ENCODE results near the gene DCPS.
"Not testable (repeated sequence)": the region's sequence is repeated elsewhere in the genome, so short reads cannot be mapped to it uniquely, and the experiment has no call there.

The DCPS gene

GRCh38 chr11:126308271-126308671, 4.4 kb downstream of the DCPS start:
- Histone ChIP-seq H3K27ac (ENCODE audit: low read depth, low read length) (no peak overlapping the region), H3K4me1 (ENCODE audit: control insufficient read depth in 1 of 2, insufficient read depth in 2 of 2, low read length in 2 of 2) (peaks cover 0 to 4% of the 10 kb centered on the region in 2 experiments), H2AK5ac (ENCODE audit: low read length) (no peak overlapping the region), H4K12ac (ENCODE audit: low read depth, low read length) (no peak overlapping the region), H3K79me2 (ENCODE audit: control insufficient read depth, insufficient read depth, low read length, poor library complexity) (peaks cover 4% of the 10 kb centered on the region), H3K23ac (ENCODE audit: low read length) (no peak overlapping the region), H3K18ac (ENCODE audit: low read length) (no peak overlapping the region), H2BK5ac (ENCODE audit: low read depth, low read length, poor library complexity) (no peak overlapping the region), H2BK120ac (ENCODE audit: insufficient read depth, low read length, poor library complexity) (no peak overlapping the region), H4K91ac (ENCODE audit: low read depth, low read length) (no peak overlapping the region), H3K4me3 (ENCODE audit: low read depth, low read length) (no peak overlapping the region), H3K79me1 (ENCODE audit: low read length) (peaks cover 5% of the 10 kb centered on the region), H2BK12ac (ENCODE audit: low read length) (no peak overlapping the region), H3K4me2 (ENCODE audit: low read length) (no peak overlapping the region), H3K14ac (ENCODE audit: low read length) (no peak overlapping the region), H3K36me3 (ENCODE audit: control insufficient read depth in 1 of 2, insufficient read depth in 2 of 2, low read length in 2 of 2) (no peaks in the 10 kb centered on the region), H3K4ac (ENCODE audit: low read depth, low read length) (no peak overlapping the region), H2AFZ (ENCODE audit: insufficient read depth, low read length, poor library complexity) (no peak overlapping the region), H3K27me3 (ENCODE audit: insufficient read depth, low read length) (no peaks in the 10 kb centered on the region), H4K8ac (ENCODE audit: low read depth, low read length) (no peak overlapping the region), H3K9me3 (ENCODE audit: insufficient read depth, low read depth, low read length) (no peaks in the 10 kb centered on the region), H3K9ac (ENCODE audit: low read length) (no peak overlapping the region)
- no peak for DNase-seq
- WGBS (ENCODE audit: extremely low coverage, insufficient coverage, insufficient read length): no CpG with 5 or more reads among the region's 4 CpGs

- H3K4me2 ChIP-seq (ENCODE audit: low read length); H2BK120ac ChIP-seq (ENCODE audit: insufficient read depth, low read length, poor library complexity); H3K9me3 ChIP-seq (ENCODE audit: insufficient read depth, low read depth, low read length); H3K79me1 ChIP-seq (ENCODE audit: low read length); H3K79me2 ChIP-seq (ENCODE audit: control insufficient read depth, insufficient read depth, low read length, poor library complexity); H3K36me3 ChIP-seq (ENCODE audit: control insufficient read depth in 1 of 2, insufficient read depth in 2 of 2, low read length in 2 of 2); H2AFZ ChIP-seq (ENCODE audit: insufficient read depth, low read length, poor library complexity); H3K18ac ChIP-seq (ENCODE audit: low read length); H4K91ac ChIP-seq (ENCODE audit: low read depth, low read length); H3K27me3 ChIP-seq (ENCODE audit: insufficient read depth, low read length); H3K27ac ChIP-seq (ENCODE audit: low read depth, low read length); H4K12ac ChIP-seq (ENCODE audit: low read depth, low read length); H2AK5ac ChIP-seq (ENCODE audit: low read length); DNase-seq; H3K23ac ChIP-seq (ENCODE audit: low read length); H2BK12ac ChIP-seq (ENCODE audit: low read length); H2BK5ac ChIP-seq (ENCODE audit: low read depth, low read length, poor library complexity); H3K9ac ChIP-seq (ENCODE audit: low read length); H3K4me3 ChIP-seq (ENCODE audit: low read depth, low read length); H3K14ac ChIP-seq (ENCODE audit: low read length); H4K8ac ChIP-seq (ENCODE audit: low read depth, low read length); H3K4ac ChIP-seq (ENCODE audit: low read depth, low read length); H3K4me1 ChIP-seq (ENCODE audit: control insufficient read depth in 1 of 2, insufficient read depth in 2 of 2, low read length in 2 of 2): not testable (repeated sequence)
- no CpG with 5 or more reads among the region's 4 CpGs for WGBS (ENCODE audit: extremely low coverage, insufficient coverage, insufficient read length)
These were observed 4.9 kb downstream of the DCPS start for GRCh38 chr11:126308771-126309170.

- no peak overlapping the region for H3K9ac ChIP-seq (ENCODE audit: low read length)
- H3K4me1 ChIP-seq (ENCODE audit: control insufficient read depth in 1 of 2, insufficient read depth in 2 of 2, low read length in 2 of 2): no peaks in the 10 kb centered on the region
- no peak overlapping the region for H3K4me3 ChIP-seq (ENCODE audit: low read depth, low read length)
- no peak overlapping the region for H3K27ac ChIP-seq (ENCODE audit: low read depth, low read length)
- WGBS (ENCODE audit: extremely low coverage, insufficient coverage, insufficient read length): no CpG with 5 or more reads among the region's 12 CpGs
- no peaks in the 10 kb centered on the region for H3K79me1 ChIP-seq (ENCODE audit: low read length)
- H3K18ac ChIP-seq (ENCODE audit: low read length): no peak overlapping the region
- no peak overlapping the region for H2AFZ ChIP-seq (ENCODE audit: insufficient read depth, low read length, poor library complexity)
- H2BK12ac ChIP-seq (ENCODE audit: low read length): no peak overlapping the region
- no peak overlapping the region for H4K12ac ChIP-seq (ENCODE audit: low read depth, low read length)
- H3K4ac ChIP-seq (ENCODE audit: low read depth, low read length): no peak overlapping the region
- no peak overlapping the region for H4K8ac ChIP-seq (ENCODE audit: low read depth, low read length)
- H3K36me3 ChIP-seq (ENCODE audit: control insufficient read depth in 1 of 2, insufficient read depth in 2 of 2, low read length in 2 of 2): no peaks in the 10 kb centered on the region
- H2AK5ac ChIP-seq (ENCODE audit: low read length): no peak overlapping the region
- no peaks in the 10 kb centered on the region for H3K79me2 ChIP-seq (ENCODE audit: control insufficient read depth, insufficient read depth, low read length, poor library complexity)
- peak; percentile 65 to 86 for DNase-seq
- no peak overlapping the region for H4K91ac ChIP-seq (ENCODE audit: low read depth, low read length)
- H3K14ac ChIP-seq (ENCODE audit: low read length): no peak overlapping the region
- no peaks in the 10 kb centered on the region for H3K27me3 ChIP-seq (ENCODE audit: insufficient read depth, low read length)
- no peak overlapping the region for H3K4me2 ChIP-seq (ENCODE audit: low read length)
- H2BK120ac ChIP-seq (ENCODE audit: insufficient read depth, low read length, poor library complexity): no peak overlapping the region
- H3K9me3 ChIP-seq (ENCODE audit: insufficient read depth, low read depth, low read length): no peaks in the 10 kb centered on the region
- no peak overlapping the region for H2BK5ac ChIP-seq (ENCODE audit: low read depth, low read length, poor library complexity)
- H3K23ac ChIP-seq (ENCODE audit: low read length): no peak overlapping the region
These were observed 6.5 kb downstream of the DCPS start for GRCh38 chr11:126310200-126310991.

GRCh38 chr11:126310992-126311310, 7.1 kb downstream of the DCPS start:
- H2AK5ac ChIP-seq (ENCODE audit: low read length): no peak overlapping the region
- H3K9ac ChIP-seq (ENCODE audit: low read length): no peak overlapping the region
- H2BK5ac ChIP-seq (ENCODE audit: low read depth, low read length, poor library complexity): no peak overlapping the region
- no peaks in the 10 kb centered on the region for H3K79me1 ChIP-seq (ENCODE audit: low read length)
- no peaks in the 10 kb centered on the region for H3K36me3 ChIP-seq (ENCODE audit: control insufficient read depth in 1 of 2, insufficient read depth in 2 of 2, low read length in 2 of 2)
- no peak overlapping the region for H2BK120ac ChIP-seq (ENCODE audit: insufficient read depth, low read length, poor library complexity)
- no peak overlapping the region for H3K23ac ChIP-seq (ENCODE audit: low read length)
- no peaks in the 10 kb centered on the region for H3K27me3 ChIP-seq (ENCODE audit: insufficient read depth, low read length)
- H3K4me3 ChIP-seq (ENCODE audit: low read depth, low read length): no peak overlapping the region
- no peaks in the 10 kb centered on the region for H3K4me1 ChIP-seq (ENCODE audit: control insufficient read depth in 1 of 2, insufficient read depth in 2 of 2, low read length in 2 of 2)
- H4K8ac ChIP-seq (ENCODE audit: low read depth, low read length): no peak overlapping the region
- H4K91ac ChIP-seq (ENCODE audit: low read depth, low read length): no peak overlapping the region
- H3K79me2 ChIP-seq (ENCODE audit: control insufficient read depth, insufficient read depth, low read length, poor library complexity): no peaks in the 10 kb centered on the region
- no peak overlapping the region for H3K18ac ChIP-seq (ENCODE audit: low read length)
- no peak overlapping the region for H3K14ac ChIP-seq (ENCODE audit: low read length)
- no peak overlapping the region for H3K27ac ChIP-seq (ENCODE audit: low read depth, low read length)
- H2BK12ac ChIP-seq (ENCODE audit: low read length): no peak overlapping the region
- H4K12ac ChIP-seq (ENCODE audit: low read depth, low read length): no peak overlapping the region
- no peak overlapping the region for H3K4ac ChIP-seq (ENCODE audit: low read depth, low read length)
- no peak overlapping the region for H2AFZ ChIP-seq (ENCODE audit: insufficient read depth, low read length, poor library complexity)
- H3K4me2 ChIP-seq (ENCODE audit: low read length): no peak overlapping the region
- H3K9me3 ChIP-seq (ENCODE audit: insufficient read depth, low read depth, low read length): no peaks in the 10 kb centered on the region
- no peak for DNase-seq
- no CpG with 5 or more reads among the region's 6 CpGs for WGBS (ENCODE audit: extremely low coverage, insufficient coverage, insufficient read length)
